Measurements from ENCODE around the gene LRIT3. TPM values are rescaled to one million over a fixed set of nuclear protein-coding genes. Genes with fewer than 3 reads are reported as not detected.

LRIT3 gene
- total and polyA plus RNA-seq, 4 donors = 0.03 to 0.08 (median 0.07) TPM; not detected in 1

GRCh38 chr4:109836985-109837384, 10.9 kb upstream of the LRIT3 start:
- no peak overlapping the region for H3K9ac ChIP-seq (ENCODE audit: low read depth in 1 of 2, low read length in 2 of 2)
- DNase-seq (ENCODE audit: low spot score) = no peak
- H3K27ac ChIP-seq (ENCODE audit: low read depth in 1 of 2, low read length in 2 of 2) = no peak overlapping the region
- H3K9me3 ChIP-seq (ENCODE audit: control insufficient read depth in 4 of 4, low read length in 3 of 4) = no peaks in the 10 kb centered on the region
- H3K4me3 ChIP-seq (ENCODE audit: low read depth in 1 of 3, low read length in 3 of 3) = no peak overlapping the region
- 76% methylated on average over 3 of the region's 3 CpGs for WGBS
- H3K27me3 ChIP-seq (ENCODE audit: control insufficient read depth in 4 of 4, insufficient read depth in 4 of 4, low read length in 3 of 4) = no peaks in the 10 kb centered on the region
- no peaks in the 10 kb centered on the region for H3K36me3 ChIP-seq (ENCODE audit: control insufficient read depth in 4 of 4, insufficient read depth in 3 of 4, low read depth in 1 of 4, low read length in 3 of 4)
- H3K4me1 ChIP-seq (ENCODE audit: control insufficient read depth in 4 of 4, insufficient read depth in 4 of 4, low read length in 3 of 4) = no peaks in the 10 kb centered on the region
- TF ChIP-seq HNF4G (IDR thresholded peaks at IDR 0.05) = no peak
- no peak for TF ChIP-seq MAX (IDR thresholded peaks at IDR 0.05)
- TF ChIP-seq CTCF (IDR thresholded peaks at IDR 0.05; ENCODE audit: low read depth, low read length, missing input control) = no peak
- no peak for TF ChIP-seq GABPA (IDR thresholded peaks at IDR 0.05 in 1 of 2, conservative IDR thresholded peaks at IDR 0.05 in 1 of 2)
- no peak for TF ChIP-seq REST (IDR thresholded peaks at IDR 0.05)
- TF ChIP-seq SP1 (IDR thresholded peaks at IDR 0.05) = no peak
- TF ChIP-seq FOXA1 (IDR thresholded peaks at IDR 0.05) = no peak
- no peak for TF ChIP-seq JUND (IDR thresholded peaks at IDR 0.05)
- no peak for TF ChIP-seq ZBTB33 (IDR thresholded peaks at IDR 0.05)
- TF ChIP-seq FOXA2 (IDR thresholded peaks at IDR 0.05) = no peak

- Histone ChIP-seq H3K4me1 (ENCODE audit: control insufficient read depth in 4 of 4, insufficient read depth in 4 of 4, low read length in 3 of 4) (peaks cover 4 to 22% (median 11%) of the 10 kb centered on the region in 4 donors), H3K4me3 (ENCODE audit: low read depth in 1 of 3, low read length in 3 of 3) (no peak overlapping the region), H3K9ac (ENCODE audit: low read depth in 1 of 2, low read length in 2 of 2) (no peak overlapping the region), H3K27me3 (ENCODE audit: control insufficient read depth in 4 of 4, insufficient read depth in 4 of 4, low read length in 3 of 4) (no peaks in the 10 kb centered on the region), H3K27ac (ENCODE audit: low read depth in 1 of 2, low read length in 2 of 2) (no peak overlapping the region), H3K36me3 (ENCODE audit: control insufficient read depth in 4 of 4, insufficient read depth in 3 of 4, low read depth in 1 of 4, low read length in 3 of 4) (no peaks in the 10 kb centered on the region), H3K9me3 (ENCODE audit: control insufficient read depth in 4 of 4, low read length in 3 of 4) (no peaks in the 10 kb centered on the region)
- no peak for DNase-seq (ENCODE audit: low spot score)
- WGBS = 61% methylated on average over 6 of the region's 6 CpGs
- no peak for TF ChIP-seq RXRA (IDR thresholded peaks at IDR 0.05)
- TF ChIP-seq RAD21 (IDR thresholded peaks at IDR 0.05) = no peak
- TF ChIP-seq CTCF (IDR thresholded peaks at IDR 0.05; ENCODE audit: low read depth, low read length, missing input control) = no peak
- TF ChIP-seq TAF1 (conservative IDR thresholded peaks at IDR 0.05) = no peak
- TF ChIP-seq JUND (IDR thresholded peaks at IDR 0.05) = no peak
- no peak for TF ChIP-seq EGR1 (IDR thresholded peaks at IDR 0.05; ENCODE audit: low read depth in 2 of 2)
- no peak for TF ChIP-seq GABPA (IDR thresholded peaks at IDR 0.05 in 1 of 2, conservative IDR thresholded peaks at IDR 0.05 in 1 of 2)
- TF ChIP-seq FOXA2 (IDR thresholded peaks at IDR 0.05) = no peak
- TF ChIP-seq YY1 (IDR thresholded peaks at IDR 0.05) = no peak
- TF ChIP-seq ZBTB33 (IDR thresholded peaks at IDR 0.05) = no peak
- no peak for TF ChIP-seq SP1 (IDR thresholded peaks at IDR 0.05)
- no peak for TF ChIP-seq NR2F2 (IDR thresholded peaks at IDR 0.05)
- no peak for TF ChIP-seq MAX (IDR thresholded peaks at IDR 0.05)
- TF ChIP-seq FOXA1 (IDR thresholded peaks at IDR 0.05) = no peak
- TF ChIP-seq ATF3 (IDR thresholded peaks at IDR 0.05) = no peak
Measured at GRCh38 chr4:109846395-109847098, 1.4 kb upstream of the LRIT3 start.

Measured in liver (tissue), 9 donors.